A673 (cell line): Measurements from ENCODE around the gene PPARG. TPM values are rescaled to one million over a fixed set of nuclear protein-coding genes. Genes with fewer than 3 reads are reported as not detected.

Experiments
- BruUV-seq: library from RNA; stranded (reverse); fragments of 400-500 nt; replicated peaks from 2 replicates; lab custom pipeline; 2021; lab: Mats Ljungman, UMichigan
- CTCF ChIA-PET: fragments of 300-600 bp; sonication (Branson Sonifier 250); formaldehyde crosslinking; loops from one replicate; lab custom pipeline; 2022; ENCODE audit warnings: antibody characterized with exemption; lab: Charles Lee
- POLR2A ChIA-PET: fragments of 300-600 bp; sonication (Branson Sonifier 250); formaldehyde crosslinking; loops from one replicate; lab custom pipeline; 2022; ENCODE audit warnings: antibody characterized with exemption; ENCODE audit not compliant: low non-redundant PET; lab: Charles Lee
- DNase-seq: peaks from one replicate; pipeline ENCODE4 v3.0.0-alpha.2; 2015; ENCODE audit warnings: low spot score
- H3K27ac ChIP-seq: fragments of 200-600 bp; sonication (generic); 2 replicates; pipeline ENCODE4 v1.5.1; 2016; ENCODE audit warnings: mixed run types, low read depth, mild to moderate bottlenecking, mixed read lengths, antibody characterized with exemption, low read length; ENCODE audit not compliant: poor library complexity, severe bottlenecking
- H3K27me3 ChIP-seq: fragments of 200-600 bp; sonication (generic); replicated peaks from 2 replicates; pipeline ENCODE4 v1.6.1; 2017; ENCODE audit warnings: mixed run types, low read depth, mild to moderate bottlenecking, mixed read lengths, antibody characterized with exemption, low read length; ENCODE audit not compliant: insufficient read depth, poor library complexity
- H3K36me3 ChIP-seq: fragments of 200-600 bp; sonication (generic); 2 replicates; pipeline ENCODE4 v1.6.1; 2016; ENCODE audit warnings: mixed run types, mild to moderate bottlenecking, mixed read lengths, antibody characterized with exemption, low read length; ENCODE audit not compliant: insufficient read depth, poor library complexity, severe bottlenecking
- H3K4me1 ChIP-seq: fragments of 200-600 bp; sonication (generic); 2 replicates; pipeline ENCODE4 v1.6.1; 2017; ENCODE audit warnings: mixed run types, mild to moderate bottlenecking, mixed read lengths, antibody characterized with exemption, low read length; ENCODE audit not compliant: insufficient read depth, poor library complexity, severe bottlenecking
- H3K4me3 ChIP-seq: fragments of 200-600 bp; sonication (generic); 2 replicates; pipeline ENCODE4 v1.5.1; 2016; ENCODE audit warnings: low read depth, mixed run types, mild to moderate bottlenecking, mixed read lengths, low read length; ENCODE audit not compliant: poor library complexity, severe bottlenecking
- H3K9me3 ChIP-seq: fragments of 200-600 bp; sonication (generic); 2 replicates; pipeline ENCODE4 v1.6.1; 2016; ENCODE audit warnings: mixed run types, low read depth, mild to moderate bottlenecking, mixed read lengths, antibody characterized with exemption, low read length; ENCODE audit not compliant: poor library complexity, severe bottlenecking
- CTCF ChIP-seq: fragments of 300-800, 200-600 bp; sonication (generic); conservative IDR thresholded peaks from 2 replicates; pipeline ENCODE4 v1.5.1; 2017; ENCODE audit warnings: low read depth, mild to moderate bottlenecking, antibody characterized with exemption, low read length, moderate library complexity, mixed read lengths
- EZH2 ChIP-seq: fragments of 200-600 bp; sonication (generic); IDR thresholded peaks from 2 replicates; pipeline ENCODE4 v1.6.1; 2017; ENCODE audit warnings: borderline replicate concordance, low read depth, mild to moderate bottlenecking, mixed read lengths, antibody characterized with exemption, low read length; ENCODE audit not compliant: poor library complexity, severe bottlenecking
- intact Hi-C: fragments of 100-400 bp; cut with micrococcal nuclease; formaldehyde crosslinking; loops from one replicate; pipeline ENCODE4 v1.10.0; 2022; ENCODE audit not compliant: unreplicated experiment
- total RNA-seq: library from RNA; stranded (reverse); gene quantifications from 2 replicates; pipeline ENCODE4 v1.2.3, GENCODE V29; 2021

Gene PPARG
- total RNA-seq, 1 experiment from 2014 or later, result 0.62 TPM

DNA sequence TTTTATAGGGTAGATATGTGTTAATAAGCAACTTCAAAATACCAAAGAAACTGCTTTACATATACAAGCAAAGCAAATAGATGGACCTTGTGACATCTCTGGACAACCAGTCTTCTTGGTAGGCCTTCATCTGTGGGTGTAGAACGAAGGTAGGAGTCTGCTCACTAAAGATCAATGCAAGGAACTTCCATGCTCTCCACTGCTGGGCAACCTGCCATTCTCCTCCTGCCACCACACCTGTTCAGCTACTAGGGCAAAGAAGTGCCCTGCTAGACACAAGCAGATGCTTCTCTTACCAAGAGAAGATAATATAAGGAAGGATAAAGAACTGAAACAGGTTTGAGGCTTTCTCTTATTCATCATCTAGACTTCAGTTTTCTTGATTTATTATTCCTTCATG lies 12.6 kb downstream of the PPARG start:
- H3K36me3 ChIP-seq, result no peaks in the 10 kb centered on the region
- CTCF ChIA-PET, result no interaction called here
- BruUV-seq, result no TSS peak

GRCh38 chr3:12302564-12302963 lies 13.7 kb downstream of the PPARG start:
- H3K4me1 ChIP-seq, result no peaks in the 10 kb centered on the region
- BruUV-seq, result no TSS peak
- no peak for DNase-seq
- H3K4me3 ChIP-seq, result no peak overlapping the region
- no peaks in the 10 kb centered on the region for H3K9me3 ChIP-seq
- no peaks in the 10 kb centered on the region for H3K36me3 ChIP-seq
- ChIA-PET POLR2A (interaction anchor here (0.6 kb wide), 1 partner anchor 53 kb away, joined by 4 read pairs; no protein-coding TSS in a partner anchor), CTCF (no interaction called here)
- peaks cover 9% of the 10 kb centered on the region for H3K27me3 ChIP-seq
- H3K27ac ChIP-seq, result no peak overlapping the region
- TF ChIP-seq EZH2 (no peak), CTCF (no peak)
- intact Hi-C loops, result loop anchor here (10.0 kb wide), 1 partner anchor 162 kb away; no protein-coding TSS in a partner anchor

More for the DNA sequence above, 12.6 kb downstream of the PPARG start:
- Histone ChIP-seq H3K4me1 (no peaks in the 10 kb centered on the region), H3K9me3 (no peaks in the 10 kb centered on the region), H3K27ac (no peak overlapping the region), H3K27me3 (peaks cover 9% of the 10 kb centered on the region), H3K4me3 (no peak overlapping the region)
- POLR2A ChIA-PET, result no interaction called here
- TF ChIP-seq CTCF, result no peak
- no peak for TF ChIP-seq EZH2
- DNase-seq, result no peak
- intact Hi-C loops, result loop anchor here (10.0 kb wide), 1 partner anchor 163 kb away; no protein-coding TSS in a partner anchor

DNA sequence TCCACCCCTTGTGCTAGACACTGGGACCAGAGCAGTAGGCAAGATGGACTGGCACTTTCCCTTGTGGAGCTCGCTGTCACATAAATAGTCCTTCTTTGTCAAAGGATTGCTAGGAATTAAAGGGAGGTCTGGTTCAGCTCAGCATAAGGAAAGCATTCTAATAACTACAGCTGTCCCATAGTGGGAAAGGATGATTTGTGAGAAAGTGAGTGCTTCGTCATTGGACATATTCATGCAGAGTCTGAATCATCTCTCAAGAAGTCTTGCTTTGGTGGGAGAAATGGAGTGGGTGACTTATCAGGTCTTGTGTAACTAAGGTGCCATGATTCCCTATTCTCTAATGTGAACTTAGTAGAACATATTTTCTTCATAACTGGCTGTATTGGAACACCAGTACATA lies 14.7 kb downstream of the PPARG start:
- no TSS peak for BruUV-seq
- DNase-seq, result no peak
- H3K27me3 ChIP-seq, result peaks cover 9% of the 10 kb centered on the region
- no peaks in the 10 kb centered on the region for H3K9me3 ChIP-seq
- no peaks in the 10 kb centered on the region for H3K36me3 ChIP-seq
- POLR2A ChIA-PET, result no interaction called here
- H3K4me1 ChIP-seq, result no peaks in the 10 kb centered on the region
- H3K27ac ChIP-seq, result no peak overlapping the region
- CTCF ChIA-PET, result no interaction called here
- intact Hi-C loops, result loop anchor here (10.0 kb wide), 1 partner anchor 161 kb away; no protein-coding TSS in a partner anchor
- H3K4me3 ChIP-seq, result no peak overlapping the region
- TF ChIP-seq CTCF (no peak), EZH2 (no peak)
